CD14-positive monocyte (primary cell): Measurements from ENCODE around the gene HP. TPM values are rescaled to one million over a fixed set of nuclear protein-coding genes. Genes with fewer than 3 reads are reported as not detected.

ENCODE experiments used
- DNase-seq, 3 donors: peaks; one replicate each; pipeline ENCODE4 v3.0.0-alpha.2; 2011 to 2022
- H2AFZ ChIP-seq: 2 replicates; pipeline ENCODE4 v1.6.0; 2012; ENCODE audit warnings: mild to moderate bottlenecking, low read depth, low read length, inconsistent platforms; ENCODE audit not compliant: insufficient read depth, poor library complexity, severe bottlenecking
- H3K27ac ChIP-seq, 2 donors: 1 replicate in 1 of 2; 2 replicates in 1 of 2; pipeline ENCODE4 v1.5.1; 2012 to 2013; ENCODE audit warnings: low read length in 2 of 2, control low read depth in 1 of 2, inconsistent platforms in 1 of 2, low read depth in 1 of 2, mild to moderate bottlenecking in 1 of 2
- H3K27me3 ChIP-seq, 2 donors: one replicate each; pipeline versions ENCODE4 v1.6.0 to v1.6.1; 2011 to 2013; ENCODE audit warnings: low read length in 2 of 2; ENCODE audit not compliant: control insufficient read depth in 2 of 2, insufficient read depth in 2 of 2
- H3K36me3 ChIP-seq, 2 donors: replicated peaks in 1 of 2; 1 replicate in 1 of 2; 2 replicates in 1 of 2; pipeline versions ENCODE4 v1.5.1 to v1.6.1; 2012 to 2013; ENCODE audit warnings: low read length in 2 of 2, control low read depth in 1 of 2, inconsistent platforms in 1 of 2, mild to moderate bottlenecking in 1 of 2; ENCODE audit not compliant: insufficient read depth in 2 of 2, control insufficient read depth in 1 of 2
- H3K4me1 ChIP-seq, 2 donors: 1 replicate in 1 of 2; 2 replicates in 1 of 2; pipeline versions ENCODE4 v1.5.1 to v1.6.1; 2012 to 2013; ENCODE audit warnings: low read length in 2 of 2, control low read depth in 1 of 2, inconsistent platforms in 1 of 2, mild to moderate bottlenecking in 1 of 2, moderate library complexity in 1 of 2; ENCODE audit not compliant: insufficient read depth in 2 of 2, control insufficient read depth in 1 of 2
- H3K4me2 ChIP-seq: replicated peaks from 2 replicates; pipeline ENCODE3; 2012; ENCODE audit warnings: low read length, moderate library complexity, mild to moderate bottlenecking; ENCODE audit not compliant: poor library complexity, severe bottlenecking; ENCODE audit errors: extremely low read depth
- H3K4me3 ChIP-seq, 3 experiments: fragments of 200-600 bp in 1 of 3; sonication (generic) in 1 of 3; replicated peaks in 1 of 3; 1 replicate in 2 of 3; 2 replicates in 1 of 3; pipeline ENCODE4 v1.5.1; 2011 to 2013; ENCODE audit warnings: low read length in 3 of 3, mild to moderate bottlenecking in 3 of 3, control low read depth in 2 of 3, low read depth in 2 of 3, inconsistent platforms in 1 of 3, moderate library complexity in 1 of 3
- H3K79me2 ChIP-seq: 2 replicates; pipeline ENCODE4 v1.6.0; 2012; ENCODE audit warnings: mild to moderate bottlenecking, control low read depth, inconsistent platforms, low read length, moderate library complexity; ENCODE audit not compliant: insufficient read depth
- H3K9ac ChIP-seq: 2 replicates; pipeline ENCODE4 v1.6.0; 2017; ENCODE audit warnings: low read length, mild to moderate bottlenecking; ENCODE audit not compliant: insufficient read depth, poor library complexity, severe bottlenecking
- H3K9me3 ChIP-seq, 2 donors: replicated peaks in 1 of 2; 1 replicate in 1 of 2; 2 replicates in 1 of 2; pipeline versions ENCODE4 v1.5.1 to v1.6.1; 2012 to 2013; ENCODE audit warnings: low read length in 2 of 2, control low read depth in 1 of 2; ENCODE audit not compliant: control insufficient read depth in 1 of 2, insufficient read depth in 1 of 2
- H4K20me1 ChIP-seq: 2 replicates; pipeline ENCODE4 v1.6.0; 2012; ENCODE audit warnings: mild to moderate bottlenecking, low read length, control low read depth, moderate library complexity; ENCODE audit not compliant: insufficient read depth
- H3K27ac Mint-ChIP-seq, 7 donors: one replicate each; pipeline ENCODE4 v1.8.0; 2020; ENCODE audit warnings: mild to moderate bottlenecking in 7 of 7, mixed read lengths in 7 of 7, moderate library complexity in 6 of 7, inconsistent platforms in 2 of 7
- H3K27me3 Mint-ChIP-seq, 3 donors: one replicate each; pipeline ENCODE4 v1.8.0; 2021 to 2022; ENCODE audit warnings: low read depth in 3 of 3, mild to moderate bottlenecking in 3 of 3, mixed read lengths in 3 of 3, moderate library complexity in 3 of 3, inconsistent platforms in 1 of 3
- H3K36me3 Mint-ChIP-seq, 2 donors: one replicate each; pipeline ENCODE4 v1.8.0; 2020; ENCODE audit warnings: mixed read lengths in 2 of 2, inconsistent platforms in 1 of 2, mild to moderate bottlenecking in 1 of 2
- H3K4me1 Mint-ChIP-seq: one replicate; pipeline ENCODE4 v1.8.0; 2020; ENCODE audit warnings: mild to moderate bottlenecking, mixed read lengths
- H3K4me3 Mint-ChIP-seq, 2 donors: one replicate each; pipeline ENCODE4 v1.8.0; 2020; ENCODE audit warnings: mild to moderate bottlenecking in 2 of 2, mixed read lengths in 2 of 2, moderate library complexity in 1 of 2
- H3K9me3 Mint-ChIP-seq, 7 donors: one replicate each; pipeline ENCODE4 v1.8.0; 2020 to 2022; ENCODE audit warnings: mixed read lengths in 7 of 7, mild to moderate bottlenecking in 6 of 7, moderate library complexity in 6 of 7, inconsistent platforms in 2 of 7
- CTCF ChIP-seq: fragments of 200-600 bp; IDR thresholded peaks from one replicate; pipeline ENCODE4 v1.8.0; 2022; ENCODE audit warnings: antibody characterized with exemption, mild to moderate bottlenecking
- WGBS: methylation state at CpG from one replicate; pipeline ENCODE4 v1.1.5; 2013; ENCODE audit warnings: missing lambda C conversion rate; ENCODE audit not compliant: insufficient coverage; 5-methylcytosine and 5-hydroxymethylcytosine counted together
- intact Hi-C, 2 donors: fragments of 100-400 bp; cut with micrococcal nuclease; formaldehyde crosslinking; loops; one replicate each; pipeline versions ENCODE4 v1.15.0 to v1.15.1; 2023
- polyA plus RNA-seq, 3 donors: library from polyadenylated mRNA; depleted of rRNA in 1 of 3; unstranded in 2 of 3; stranded (reverse) in 1 of 3; fragments of 300-500 nt in 2 of 3; fragments of >200 nt in 1 of 3; fragmentation: Illumina TruSeq in 2 of 3; gene quantifications; 1 replicate in 2 of 3; 2 replicates in 1 of 3; pipeline ENCODE4 v1.2.3, GENCODE V29; 2012 to 2021

The HP gene
- polyA plus RNA-seq, 3 donors = 9.3 to 59.4 (median 47.8) TPM

- no peaks in the 10 kb centered on the region for H4K20me1 ChIP-seq
Measured at GRCh38 chr16:72109300-72109699, 55.0 kb downstream of the HP start.

DNA sequence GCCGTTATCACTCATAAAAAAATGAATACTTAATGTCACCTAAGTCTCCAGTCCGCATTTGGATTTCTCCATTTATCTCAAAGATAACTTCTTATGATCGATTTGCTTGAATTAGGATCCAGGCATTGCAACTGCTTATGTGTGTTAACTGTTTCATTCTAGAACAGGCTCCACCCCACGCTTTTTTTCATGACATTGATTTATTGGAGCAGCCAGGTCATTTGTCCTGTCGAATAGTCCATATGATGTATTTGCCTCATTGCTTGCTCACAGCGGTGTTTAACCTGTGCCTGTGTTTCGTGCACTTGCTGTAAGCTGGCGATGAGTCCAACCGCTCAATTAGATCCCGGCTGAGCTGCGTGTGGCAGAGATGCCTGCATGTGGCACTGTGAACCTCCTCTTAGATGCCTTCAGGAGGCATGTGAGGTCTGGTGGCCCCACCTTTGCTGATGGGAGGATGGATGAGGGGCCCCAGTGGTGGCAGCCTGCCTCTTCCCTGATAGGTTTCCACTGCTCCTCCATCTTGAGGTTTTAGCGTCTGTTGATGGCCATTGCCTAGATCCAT lies 55.7 kb downstream of the HP start:
- Mint-ChIP-seq H3K9me3 (peaks cover 0 to 2% (median 0%) of the 10 kb centered on the region in 7 donors), H3K36me3 (peaks cover 90 to 93% of the 10 kb centered on the region in 2 donors), H3K4me3 (no peak overlapping the region), H3K4me1 (no peaks in the 10 kb centered on the region), H3K27me3 (no peaks in the 10 kb centered on the region), H3K27ac (no peak overlapping the region)
- H3K9ac ChIP-seq = no peak overlapping the region
- no peak for TF ChIP-seq CTCF
- intact Hi-C loops = no loop called here
- H2AFZ ChIP-seq = no peak overlapping the region
- WGBS = 96% methylated on average over 10 of the region's 12 CpGs
- peaks cover 84 to 88% of the 10 kb centered on the region in 2 donors for H3K36me3 ChIP-seq
- H3K4me3 ChIP-seq = no peak overlapping the region
- H4K20me1 ChIP-seq = no peaks in the 10 kb centered on the region
- no peak overlapping the region for H3K27ac ChIP-seq
- no peak overlapping the region for H3K4me2 ChIP-seq
- no peaks in the 10 kb centered on the region for H3K9me3 ChIP-seq
- H3K79me2 ChIP-seq = no peaks in the 10 kb centered on the region
- H3K27me3 ChIP-seq = no peaks in the 10 kb centered on the region
- no peak for DNase-seq
- no peaks in the 10 kb centered on the region for H3K4me1 ChIP-seq

More at GRCh38 chr16:72109300-72109699, 55.0 kb downstream of the HP start:
- no peaks in the 10 kb centered on the region for H3K4me1 ChIP-seq
- H3K27me3 ChIP-seq = no peaks in the 10 kb centered on the region
- H3K27ac ChIP-seq = no peak overlapping the region
- intact Hi-C loops = no loop called here
- peaks cover 91 to 95% of the 10 kb centered on the region in 2 donors for H3K36me3 ChIP-seq
- Mint-ChIP-seq H3K36me3 (peaks cover 96% of the 10 kb centered on the region in 2 donors), H3K27me3 (no peaks in the 10 kb centered on the region), H3K4me1 (no peaks in the 10 kb centered on the region), H3K9me3 (peaks cover 0 to 1% (median 0%) of the 10 kb centered on the region in 7 donors), H3K27ac (peak overlapping the region in 1 of 7 donors; percentile 67), H3K4me3 (no peak overlapping the region)
- no peaks in the 10 kb centered on the region for H3K79me2 ChIP-seq
- TF ChIP-seq CTCF = no peak
- H2AFZ ChIP-seq = no peak overlapping the region
- WGBS = 96% methylated on average over 8 of the region's 12 CpGs
- no peak overlapping the region for H3K4me2 ChIP-seq
- no peaks in the 10 kb centered on the region for H3K9me3 ChIP-seq
- H3K9ac ChIP-seq = no peak overlapping the region
- H3K4me3 ChIP-seq = no peak overlapping the region
- no peak for DNase-seq

Other genes with a start within 250 kb of the HP start
- gene AP1G1, start 245.7 kb upstream of the HP start, polyA plus RNA-seq = 10 to 100 TPM in 2 of 3 donors, 1 to 10 TPM in 1; 6.7 to 43.8 (median 10.7) TPM
- 10 to 100 TPM in 2 of 3 donors, 1 to 10 TPM in 1; 6.7 to 27.9 (median 10.0) TPM for gene ATXN1L, start 208.5 kb upstream of the HP start, polyA plus RNA-seq
- gene ZNF821, start 170.3 kb upstream of the HP start, polyA plus RNA-seq = 1 to 10 TPM; 3.1 to 5.4 (median 4.9) TPM
- 100 to 1,000 TPM in 2 of 3 donors, 10 to 100 TPM in 1; 81.3 to 233 (median 102) TPM for gene IST1, start 159.0 kb upstream of the HP start, polyA plus RNA-seq
- gene PKD1L3, start 54.1 kb upstream of the HP start, polyA plus RNA-seq = under 1 TPM in 1 of 3 donors, not detected in 2; 0.03 TPM
- 1 to 10 TPM; 2.2 to 3.8 (median 2.4) TPM for gene DHODH, start 45.8 kb upstream of the HP start, polyA plus RNA-seq
- not detected for gene HPR, start 8.7 kb downstream of the HP start, polyA plus RNA-seq
- gene TXNL4B, start 39.1 kb downstream of the HP start, polyA plus RNA-seq = 10 to 100 TPM in 1 of 3 donors, 1 to 10 TPM in 2; 6.4 to 10.9 (median 7.0) TPM
- gene DHX38, start 39.3 kb downstream of the HP start, polyA plus RNA-seq = 10 to 100 TPM in 2 of 3 donors, 1 to 10 TPM in 1; 9.1 to 91.5 (median 19.2) TPM
- under 1 TPM; 0.15 to 0.87 (median 0.18) TPM for gene PMFBP1, start 117.7 kb downstream of the HP start, polyA plus RNA-seq